ENCODE results near the gene KRTAP2-2.
"Not testable (repeated sequence)": the region's sequence is repeated elsewhere in the genome, so short reads cannot be mapped to it uniquely, and the experiment has no call there.

Gene KRTAP2-2

GRCh38 chr17:41055130-41055529 lies at the start of gene KRTAP2-2:
TSS of gene KRTAP2-2 (minus strand) at chr17:41055230. CDS start at chr17:41055211, 19 bp downstream.
- not testable (repeated sequence) for H3K9me3 ChIP-seq (ENCODE audit: control insufficient read depth, insufficient read depth, low read length); H3K9me2 ChIP-seq (replicated peaks; ENCODE audit: control insufficient read depth, low read length); H3K4me2 ChIP-seq (ENCODE audit: low read length); H3K79me2 ChIP-seq (ENCODE audit: control insufficient read depth, low read length); H3K4me1 ChIP-seq (ENCODE audit: control insufficient read depth, low read length); H3K4me3 ChIP-seq (ENCODE audit: low read length); H3F3A ChIP-seq (ENCODE audit: control insufficient read depth, insufficient read depth); H3K27ac ChIP-seq (ENCODE audit: low read depth, low read length); H3K27me3 ChIP-seq (ENCODE audit: control insufficient read depth, low read length); H3K36me3 ChIP-seq (ENCODE audit: control insufficient read depth, low read length); H4K20me1 ChIP-seq (ENCODE audit: control insufficient read depth, insufficient read depth, low read depth, low read length)

- not testable (repeated sequence) for H3K27ac ChIP-seq (ENCODE audit: low read depth, low read length); H3K27me3 ChIP-seq (ENCODE audit: control insufficient read depth, low read length); H3K36me3 ChIP-seq (ENCODE audit: control insufficient read depth, low read length); H3K79me2 ChIP-seq (ENCODE audit: control insufficient read depth, low read length); H4K20me1 ChIP-seq (ENCODE audit: control insufficient read depth, insufficient read depth, low read depth, low read length); H3K9me3 ChIP-seq (ENCODE audit: control insufficient read depth, insufficient read depth, low read length); H3F3A ChIP-seq (ENCODE audit: control insufficient read depth, insufficient read depth); H3K4me3 ChIP-seq (ENCODE audit: low read length); H3K9me2 ChIP-seq (replicated peaks; ENCODE audit: control insufficient read depth, low read length); H3K4me2 ChIP-seq (ENCODE audit: low read length)
- H3K4me1 ChIP-seq (ENCODE audit: control insufficient read depth, low read length): peaks cover 21% of the 10 kb centered on the region
Observed at GRCh38 chr17:41104386-41105038, 49.5 kb upstream of the KRTAP2-2 start.

DNA sequence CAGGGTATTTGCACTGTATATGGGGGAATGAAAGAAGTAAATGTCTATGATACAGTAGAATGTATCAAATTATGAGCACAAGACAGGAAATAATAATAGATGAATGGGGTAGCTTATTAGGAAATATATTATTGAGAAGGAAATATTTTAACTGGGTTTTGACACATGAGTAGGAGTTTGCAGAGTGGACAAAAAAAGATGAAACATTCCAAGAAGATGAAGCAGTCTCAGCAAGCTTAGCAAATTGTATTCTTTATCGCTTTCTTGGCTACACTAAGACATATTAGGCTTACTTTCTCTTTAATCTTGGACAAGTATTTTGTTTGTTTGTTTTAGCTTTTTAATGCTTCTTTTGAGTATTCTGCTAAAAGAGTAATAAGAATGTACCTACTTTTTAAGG lies 48.9 kb upstream of the KRTAP2-2 start:
- Histone ChIP-seq H3K9me3 (ENCODE audit: control insufficient read depth, insufficient read depth, low read length) (peaks cover 6% of the 10 kb centered on the region), H3K79me2 (ENCODE audit: control insufficient read depth, low read length) (no peaks in the 10 kb centered on the region), H3K4me2 (ENCODE audit: low read length) (no peak overlapping the region), H3K9me2 (replicated peaks; ENCODE audit: control insufficient read depth, low read length) (no peaks in the 10 kb centered on the region), H3F3A (ENCODE audit: control insufficient read depth, insufficient read depth) (no peaks in the 10 kb centered on the region), H3K27me3 (ENCODE audit: control insufficient read depth, low read length) (no peaks in the 10 kb centered on the region), H4K20me1 (ENCODE audit: control insufficient read depth, insufficient read depth, low read depth, low read length) (no peaks in the 10 kb centered on the region), H3K4me3 (ENCODE audit: low read length) (no peak overlapping the region), H3K27ac (ENCODE audit: low read depth, low read length) (no peak overlapping the region), H3K36me3 (ENCODE audit: control insufficient read depth, low read length) (no peaks in the 10 kb centered on the region), H3K4me1 (ENCODE audit: control insufficient read depth, low read length) (peaks cover 20% of the 10 kb centered on the region)
- TF ChIP-seq EZH2phosphoT487 (IDR thresholded peaks at IDR 0.05; ENCODE audit: borderline replicate concordance, low read length): no peak
- no peak for TF ChIP-seq CTCF (IDR thresholded peaks at IDR 0.05; ENCODE audit: low read depth, low read length, poor library complexity, severe bottlenecking)

GRCh38 chr17:41101586-41102259 lies 46.7 kb upstream of the KRTAP2-2 start, which contains the start of gene KRTAP4-16:
TSS of gene KRTAP4-16 (minus strand) at chr17:41102209. CDS start at chr17:41102209, 0 bp downstream.
- Histone ChIP-seq H3K4me3 (ENCODE audit: low read length) (no peak within 1 kb of the TSS), H3K27ac (ENCODE audit: low read depth, low read length) (no peak within 1 kb of the TSS), H3K9me3 (ENCODE audit: control insufficient read depth, insufficient read depth, low read length) (no peaks in the 10 kb centered on the region)

DNA sequence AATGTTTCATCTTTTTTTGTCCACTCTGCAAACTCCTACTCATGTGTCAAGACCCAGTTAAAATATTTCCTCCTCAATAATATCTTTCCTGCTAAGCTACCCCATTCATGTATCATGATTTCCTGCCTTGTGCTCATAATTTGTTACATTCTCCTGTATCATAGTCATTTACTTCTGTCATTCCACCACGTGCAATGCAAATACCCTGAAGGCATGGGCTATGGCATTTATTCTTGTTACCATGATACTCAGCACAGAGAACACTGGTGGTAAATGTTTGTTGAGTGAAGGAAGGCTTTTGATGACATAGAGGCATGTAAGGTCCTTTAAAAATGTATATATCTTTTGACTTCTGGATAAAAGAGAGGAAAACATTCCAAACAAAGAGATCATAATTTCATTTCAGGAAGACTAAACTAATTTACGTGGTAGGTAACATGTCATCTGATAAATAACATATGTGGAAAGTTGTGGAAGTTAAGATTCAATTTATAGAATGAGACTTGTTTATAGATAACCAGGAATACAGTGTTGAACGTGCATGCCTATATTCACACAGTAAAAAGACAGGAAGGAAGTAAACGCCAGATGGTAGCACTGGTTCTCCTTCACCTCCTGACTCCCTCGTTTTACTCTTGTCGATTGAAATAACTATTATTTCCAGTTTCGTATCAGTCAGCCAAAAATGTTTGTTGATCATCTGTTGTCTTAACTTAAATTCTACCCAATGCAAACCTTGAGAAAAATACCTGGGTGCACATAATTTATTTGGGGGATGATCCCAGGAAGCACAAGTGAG lies 44.9 kb upstream of the KRTAP2-2 start:
- not testable (repeated sequence) for H3K27me3 ChIP-seq (ENCODE audit: control insufficient read depth, low read length); H3K4me3 ChIP-seq (ENCODE audit: low read length); H3K4me2 ChIP-seq (ENCODE audit: low read length); H3F3A ChIP-seq (ENCODE audit: control insufficient read depth, insufficient read depth); H3K36me3 ChIP-seq (ENCODE audit: control insufficient read depth, low read length); H4K20me1 ChIP-seq (ENCODE audit: control insufficient read depth, insufficient read depth, low read depth, low read length); H3K9me3 ChIP-seq (ENCODE audit: control insufficient read depth, insufficient read depth, low read length); H3K4me1 ChIP-seq (ENCODE audit: control insufficient read depth, low read length); H3K79me2 ChIP-seq (ENCODE audit: control insufficient read depth, low read length); H3K27ac ChIP-seq (ENCODE audit: low read depth, low read length); H3K9me2 ChIP-seq (replicated peaks; ENCODE audit: control insufficient read depth, low read length)

More at GRCh38 chr17:41101586-41102259, 46.7 kb upstream of the KRTAP2-2 start, which contains the start of gene KRTAP4-16:
- H3K4me1 ChIP-seq (ENCODE audit: control insufficient read depth, low read length): peaks cover 6% of the 10 kb centered on the region
- TF ChIP-seq CTCF (IDR thresholded peaks at IDR 0.05; ENCODE audit: low read depth, low read length, poor library complexity, severe bottlenecking): no peak
- no peak for TF ChIP-seq EZH2phosphoT487 (IDR thresholded peaks at IDR 0.05; ENCODE audit: borderline replicate concordance, low read length)
- H3K36me3 ChIP-seq (ENCODE audit: control insufficient read depth, low read length): no peaks in the 10 kb centered on the region
- H3K27me3 ChIP-seq (ENCODE audit: control insufficient read depth, low read length): no peaks in the 10 kb centered on the region
- H3K79me2 ChIP-seq (ENCODE audit: control insufficient read depth, low read length): no peaks in the 10 kb centered on the region
- H3F3A ChIP-seq (ENCODE audit: control insufficient read depth, insufficient read depth): no peaks in the 10 kb centered on the region
- H4K20me1 ChIP-seq (ENCODE audit: control insufficient read depth, insufficient read depth, low read depth, low read length): no peaks in the 10 kb centered on the region
- no peaks in the 10 kb centered on the region for H3K9me2 ChIP-seq (replicated peaks; ENCODE audit: control insufficient read depth, low read length)
- no peak within 1 kb of the TSS for H3K4me2 ChIP-seq (ENCODE audit: low read length)
